ENCODE measurements around the gene PAIP2.
A peak's percentile ranks its signal among the peaks of the same experiment; 100 is the strongest.

The PAIP2 gene

GRCh38 chr5:139389701-139390638, 48.3 kb downstream of the PAIP2 start, which contains the start of gene MZB1:
Gene MZB1 (minus strand): TSS chr5:139389913. CDS start chr5:139389856, 57 bp downstream.
- no peak for TF ChIP-seq CTCF (conservative IDR thresholded peaks at IDR 0.05; ENCODE audit: low read depth, low read length)
- DNase-seq (ENCODE audit: low read depth): no peak
- H3K4me3 ChIP-seq (ENCODE audit: low read length): no peak within 1 kb of the TSS

- H3K4me3 ChIP-seq (ENCODE audit: low read length): no peak overlapping the region
- DNase-seq (ENCODE audit: low read depth): no peak
- no peak for TF ChIP-seq CTCF (conservative IDR thresholded peaks at IDR 0.05; ENCODE audit: low read depth, low read length)
Observed at GRCh38 chr5:139390639-139391569, 49.2 kb downstream of the PAIP2 start.

GRCh38 chr5:139391570-139392323, 50.1 kb downstream of the PAIP2 start:
- no peak overlapping the region for H3K4me3 ChIP-seq (ENCODE audit: low read length)
- TF ChIP-seq CTCF (conservative IDR thresholded peaks at IDR 0.05; ENCODE audit: low read depth, low read length): no peak
- DNase-seq (ENCODE audit: low read depth): no peak

- DNase-seq (ENCODE audit: low read depth): no peak
- no peak overlapping the region for H3K4me3 ChIP-seq (ENCODE audit: low read length)
- TF ChIP-seq CTCF (conservative IDR thresholded peaks at IDR 0.05; ENCODE audit: low read depth, low read length): no peak
Observed at GRCh38 chr5:139392324-139392677, 50.6 kb downstream of the PAIP2 start.

GRCh38 chr5:139392678-139393496, 51.2 kb downstream of the PAIP2 start:
- peak; percentile 62 for TF ChIP-seq CTCF (conservative IDR thresholded peaks at IDR 0.05; ENCODE audit: low read depth, low read length)
- DNase-seq (ENCODE audit: low read depth): no peak
- H3K4me3 ChIP-seq (ENCODE audit: low read length): peak overlapping the region; percentile 37
